K562 (cell line): Measurements from ENCODE around the gene TIGD4. TPM values are rescaled to one million over a fixed set of nuclear protein-coding genes. Genes with fewer than 3 reads are reported as not detected.

ENCODE experiments used
- ATAC-seq: fragments of 200-7000 bp; cut with Tn5 transposase; 3 replicates; pipeline ENCODE4 v1.9.1; 2020; ENCODE audit warnings: moderate library complexity
- BruUV-seq: library from RNA; stranded (reverse); fragments of 400-500 nt; replicated peaks from 2 replicates; lab custom pipeline; 2021; lab: Mats Ljungman, UMichigan
- CTCF ChIA-PET: fragments of 300-600 bp; formaldehyde crosslinking; extraction: SDS; loops from one replicate; lab custom pipeline; 2021; ENCODE audit warnings: low intra/inter-chr PET ratio; lab: Yijun Ruan, JAX
- POLR2A ChIA-PET: fragments of 300-600, 350-650 bp; sonication (Branson Sonifier 250); formaldehyde crosslinking; extraction: SDS; loops from one replicate; lab custom pipeline; 2021; ENCODE audit warnings: antibody characterized with exemption, inconsistent platforms; lab: Yijun Ruan, JAX
- DNase-seq, 4 experiments: peaks; one replicate each; pipeline versions ENCODE4 v3.0.0 to v3.0.0-alpha.2; 2011 to 2018; ENCODE audit warnings: low spot score in 3 of 4, mixed read lengths in 3 of 4; ENCODE audit errors: extremely low read depth in 1 of 4
- FAIRE-seq: peaks from 2 replicates; lab custom pipeline; 2011; peaks lifted over from hg19 to GRCh38; lab: Jason Lieb, UNC
- H2AFZ ChIP-seq: 2 replicates; pipeline ENCODE4 v1.6.0; 2011; ENCODE audit warnings: low read depth, low read length, control low read depth, inconsistent platforms
- H3K27ac ChIP-seq: fragments of 200-600 bp; 3 replicates; pipeline ENCODE4 v1.8.0; 2011; ENCODE audit warnings: low read depth, mild to moderate bottlenecking, control low read depth, inconsistent platforms, low read length, moderate library complexity, mixed read lengths; ENCODE audit errors: extremely low read depth
- H3K27me3 ChIP-seq, 2 experiments: fragments of 300-600 bp in 1 of 2; 2 replicates in 1 of 2; 3 replicates in 1 of 2; pipeline versions ENCODE4 v1.6.0 to v1.8.0; 2011; ENCODE audit warnings: inconsistent platforms in 2 of 2, low read length in 2 of 2, mild to moderate bottlenecking in 1 of 2, mixed read lengths in 1 of 2, moderate library complexity in 1 of 2; ENCODE audit not compliant: control insufficient read depth in 2 of 2, insufficient read depth in 2 of 2
- H3K36me3 ChIP-seq: fragments of 300-600 bp; 3 replicates; pipeline ENCODE4 v1.8.0; 2011; ENCODE audit warnings: mild to moderate bottlenecking, low read length, inconsistent platforms; ENCODE audit not compliant: control insufficient read depth, insufficient read depth
- H3K4me1 ChIP-seq, 2 experiments: fragments of 200-600 bp in 1 of 2; replicated peaks in 1 of 2; 2 replicates in 1 of 2; 3 replicates in 1 of 2; pipeline versions ENCODE4 v1.5.1 to v1.8.0; 2011; ENCODE audit warnings: inconsistent platforms in 2 of 2, low read length in 2 of 2, mild to moderate bottlenecking in 1 of 2, mixed read lengths in 1 of 2, moderate library complexity in 1 of 2; ENCODE audit not compliant: control insufficient read depth in 2 of 2, insufficient read depth in 2 of 2
- H3K4me2 ChIP-seq: 2 replicates; pipeline ENCODE4 v1.6.1; 2011; ENCODE audit warnings: low read length, control low read depth, inconsistent platforms, mixed read lengths; ENCODE audit not compliant: insufficient read depth
- H3K4me3 ChIP-seq: fragments of 200-600 bp; sonication (generic), shearing (Covaris generic); 2 replicates; pipeline ENCODE4 v1.5.1; 2016; ENCODE audit warnings: control low read depth, inconsistent platforms
- H3K79me2 ChIP-seq: fragments of 200-600 bp; 3 replicates; pipeline ENCODE4 v1.8.0; 2011; ENCODE audit warnings: low read length, inconsistent platforms; ENCODE audit not compliant: control insufficient read depth, insufficient read depth
- H3K9ac ChIP-seq, 2 experiments: 2 replicates each; pipeline versions ENCODE4 v1.6.0 to v1.6.1; 2011; ENCODE audit warnings: low read depth in 2 of 2, low read length in 2 of 2, control low read depth in 1 of 2, inconsistent platforms in 1 of 2, mild to moderate bottlenecking in 1 of 2, mixed read lengths in 1 of 2; ENCODE audit not compliant: insufficient read depth in 1 of 2
- H3K9me1 ChIP-seq: one replicate; pipeline ENCODE4 v1.6.0; 2011; ENCODE audit warnings: inconsistent platforms, mild to moderate bottlenecking, low read length, moderate library complexity; ENCODE audit not compliant: control insufficient read depth, insufficient read depth
- H3K9me3 ChIP-seq: replicated peaks from 2 replicates; pipeline ENCODE4 v1.5.1; 2011; ENCODE audit warnings: low read depth, low read length, inconsistent platforms; ENCODE audit not compliant: control insufficient read depth, insufficient read depth
- H4K20me1 ChIP-seq: replicated peaks from 2 replicates; pipeline ENCODE4 v1.6.1; 2011; ENCODE audit warnings: low read length, inconsistent platforms, mixed read lengths; ENCODE audit not compliant: control insufficient read depth, insufficient read depth
- CEBPG ChIP-seq, 3 experiments: fragments of 200-800 bp in 1 of 3; sonication (Bioruptor generic) in 1 of 3; sonication (generic) in 1 of 3; formaldehyde crosslinking in 1 of 3; IDR thresholded peaks in 2 of 3; conservative IDR thresholded peaks in 1 of 3; 2 replicates each; pipeline versions ENCODE4 v1.6.1 to v1.8.0; 2016 to 2022; ENCODE audit warnings: missing compliant biosample characterization in 2 of 3, missing genetic modification characterization in 2 of 3, mild to moderate bottlenecking in 1 of 3, missing genetic modification reagents in 1 of 3
- KLF6 ChIP-seq: fragments of 250-450 bp; sonication (Bioruptor Pico); IDR thresholded peaks from 2 replicates; pipeline ENCODE4 v1.4.0; 2020; ENCODE audit warnings: mild to moderate bottlenecking, moderate library complexity, borderline replicate concordance
- ZFP36 ChIP-seq: fragments of 150-350 bp; IDR thresholded peaks from 2 replicates; pipeline ENCODE4 v1.6.1; 2018; ENCODE audit warnings: low read length, low read depth; ENCODE audit not compliant: partially characterized antibody
- ZNF121 ChIP-seq: sonication (generic); formaldehyde crosslinking; conservative IDR thresholded peaks from 2 replicates; pipeline ENCODE4 v1.8.0; 2022; ENCODE audit warnings: missing genetic modification reagents
- WGBS: fragments of 100-300 bp; shearing (Covaris generic); methylation state at CpG from one replicate; pipeline ENCODE4 v1.1.6; 2016; ENCODE audit warnings: low coverage, mixed read lengths; ENCODE audit not compliant: insufficient coverage; ENCODE audit errors: missing lambda C conversion rate; 5-methylcytosine and 5-hydroxymethylcytosine counted together
- in situ Hi-C: fragments of 300-500 bp; cut with MboI; formaldehyde crosslinking; loops from 4 replicates; pipeline ENCODE4 v1.15.0; 2018; ENCODE audit warnings: inconsistent platforms, mixed read lengths
- intact Hi-C: fragments of 100-400 bp; cut with micrococcal nuclease; formaldehyde crosslinking; loops from 2 replicates; pipeline ENCODE4 v1.14.2; 2022
- polyA plus RNA-seq, 8 experiments: library from polyadenylated mRNA; depleted of rRNA in 4 of 8; stranded (reverse) in 5 of 8; unstranded in 3 of 8; fragments of >200 nt; fragmentation: Nextera tagmentation in 2 of 8; fragmentation: Illumina TruSeq in 1 of 8; extraction: Ambion mirVana in 2 of 8; extraction: Trizol in 1 of 8; gene quantifications; 2 replicates each; pipeline versions ENCODE4 v1.2.1 to v1.2.3, GENCODE V29; 2011 to 2014; ENCODE audit warnings: inconsistent platforms in 1 of 8, missing spikeins in 1 of 8
- total RNA-seq, 7 experiments: library from RNA; depleted of rRNA in 6 of 7; stranded (reverse); fragments of >200 nt in 6 of 7; fragmentation: Illumina TruSeq in 2 of 7; extraction: Trizol in 2 of 7; gene quantifications; 2 replicates each; pipeline versions ENCODE4 v1.2.1 to v1.2.3, GENCODE V29; 2011 to 2021; ENCODE audit warnings: low replicate concordance in 1 of 7
- TF ChIP-seq, protein P1 (sequence below): fragments of 250-450 bp; sonication (Bioruptor Pico); IDR thresholded peaks from 2 replicates; pipeline ENCODE4 v1.8.0; 2022; ENCODE audit warnings: inconsistent platforms

TIGD4 gene
- total and polyA plus RNA-seq, 9 of the 15 experiments (the other 6 are each of a cell fraction or from before 2014, with no cell fraction given): 0.07 to 0.28 (median 0.18) TPM

DNA sequence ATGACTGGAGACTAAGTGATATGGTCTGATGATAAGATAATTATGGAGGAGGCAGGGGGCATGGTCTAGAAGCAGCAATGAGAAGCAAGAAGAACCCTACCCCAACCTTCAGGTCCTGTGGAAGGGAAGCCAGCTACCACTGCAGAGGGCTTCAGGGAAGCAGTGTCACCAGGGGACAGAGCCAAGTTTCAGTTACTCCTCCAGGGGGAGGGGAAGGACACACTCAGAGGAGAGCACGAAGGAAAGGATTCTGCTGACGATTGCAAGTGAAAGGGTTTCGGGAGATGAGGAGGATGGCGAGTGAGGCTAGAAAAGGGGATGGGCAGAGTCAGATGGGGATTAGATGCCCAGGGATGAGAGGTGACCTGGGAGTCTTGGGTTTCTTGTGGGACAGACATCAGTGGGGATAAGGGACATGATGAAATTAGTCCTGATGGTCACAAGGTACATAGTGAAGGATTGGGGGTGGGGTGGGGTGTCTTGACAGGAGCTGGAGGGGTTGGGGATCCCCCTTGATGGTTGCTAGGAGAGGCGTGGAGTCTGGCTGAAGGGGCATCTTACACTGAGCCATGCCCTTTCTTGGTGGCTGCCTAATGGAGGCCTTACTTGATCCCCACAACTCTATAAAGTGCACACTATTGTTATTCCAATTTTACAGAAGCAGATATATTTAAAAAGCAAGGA lies 45.4 kb downstream of the TIGD4 start:
- DNase-seq (no peak), FAIRE-seq (no peak), ATAC-seq (no peak)
- 3% methylated on average over 5 of the region's 5 CpGs for WGBS
- CTCF ChIA-PET: interaction anchor here (1.2 kb wide), 1 partner anchor 326 kb away, joined by 3 read pairs; no protein-coding TSS in a partner anchor
- Histone ChIP-seq H3K9me3 (no peaks in the 10 kb centered on the region), H2AFZ (no peak overlapping the region), H3K4me1 (no peaks in the 10 kb centered on the region), H3K27ac (no peak overlapping the region), H3K36me3 (no peaks in the 10 kb centered on the region), H3K4me3 (no peak overlapping the region), H3K79me2 (no peaks in the 10 kb centered on the region), H3K9me1 (no peaks in the 10 kb centered on the region), H3K9ac (no peak overlapping the region), H3K27me3 (peaks cover 5 to 9% of the 10 kb centered on the region in 2 experiments; a peak in 3 of 5 replicates), H4K20me1 (no peaks in the 10 kb centered on the region), H3K4me2 (no peak overlapping the region)
- in situ Hi-C loops: no loop called here
- no TSS peak for BruUV-seq
- intact Hi-C loops: no loop called here
- POLR2A ChIA-PET: interaction anchor here (0.6 kb wide), 2 partner anchors 15 to 32 kb away, joined by 3 to 4 read pairs; no protein-coding TSS in a partner anchor
- TF ChIP-seq KLF6 (CRISPR knock-in tag): no peak
- peak; percentile 56 for TF ChIP-seq ZFP36
- TF ChIP-seq ZNF121 (CRISPR knock-in tag): no peak

DNA sequence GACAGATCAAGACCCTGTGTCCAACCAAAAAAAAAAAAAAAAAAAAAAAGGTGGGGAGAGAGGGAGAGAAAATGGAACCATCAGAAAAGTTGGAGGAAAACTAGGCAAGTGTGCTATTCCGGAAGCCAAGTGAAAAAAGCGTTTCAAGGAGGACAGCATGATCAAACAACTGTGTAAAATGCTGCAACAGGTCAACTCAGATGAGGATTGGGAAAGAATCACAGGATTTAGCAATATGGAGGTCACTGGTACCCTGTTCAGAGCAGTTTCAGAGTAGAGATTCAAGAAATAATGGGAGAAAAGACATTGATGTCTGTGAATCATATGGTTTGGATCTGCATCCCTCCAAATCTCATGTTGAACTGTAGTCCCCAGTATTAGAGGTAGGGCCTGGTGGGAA lies 47.5 kb downstream of the TIGD4 start:
- Histone ChIP-seq H3K4me2 (no peak overlapping the region), H2AFZ (no peak overlapping the region), H3K9ac (no peak overlapping the region), H3K27ac (no peak overlapping the region), H4K20me1 (no peaks in the 10 kb centered on the region), H3K9me1 (no peaks in the 10 kb centered on the region), H3K9me3 (no peaks in the 10 kb centered on the region), H3K79me2 (no peaks in the 10 kb centered on the region), H3K4me3 (no peak overlapping the region), H3K36me3 (no peaks in the 10 kb centered on the region), H3K27me3 (peaks cover 3 to 8% of the 10 kb centered on the region in 2 experiments; a peak in 4 of 5 replicates), H3K4me1 (no peaks in the 10 kb centered on the region)
- 5% methylated on average over 2 of the region's 2 CpGs for WGBS
- POLR2A ChIA-PET: no interaction called here
- TF ChIP-seq, protein P1, sequence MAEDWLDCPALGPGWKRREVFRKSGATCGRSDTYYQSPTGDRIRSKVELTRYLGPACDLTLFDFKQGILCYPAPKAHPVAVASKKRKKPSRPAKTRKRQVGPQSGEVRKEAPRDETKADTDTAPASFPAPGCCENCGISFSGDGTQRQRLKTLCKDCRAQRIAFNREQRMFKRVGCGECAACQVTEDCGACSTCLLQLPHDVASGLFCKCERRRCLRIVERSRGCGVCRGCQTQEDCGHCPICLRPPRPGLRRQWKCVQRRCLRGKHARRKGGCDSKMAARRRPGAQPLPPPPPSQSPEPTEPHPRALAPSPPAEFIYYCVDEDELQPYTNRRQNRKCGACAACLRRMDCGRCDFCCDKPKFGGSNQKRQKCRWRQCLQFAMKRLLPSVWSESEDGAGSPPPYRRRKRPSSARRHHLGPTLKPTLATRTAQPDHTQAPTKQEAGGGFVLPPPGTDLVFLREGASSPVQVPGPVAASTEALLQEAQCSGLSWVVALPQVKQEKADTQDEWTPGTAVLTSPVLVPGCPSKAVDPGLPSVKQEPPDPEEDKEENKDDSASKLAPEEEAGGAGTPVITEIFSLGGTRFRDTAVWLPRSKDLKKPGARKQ: no peak
- TF ChIP-seq CEBPG (CRISPR knock-in tag; IDR thresholded peaks at IDR 0.05) (no peak), CEBPG (tag; conservative IDR thresholded peaks at IDR 0.05 in 1 of 2, IDR thresholded peaks at IDR 0.05 in 1 of 2) (0 out of 4 replicates have a peak, but pooled peaks of 1 of the 2 experiments have one; percentile 22)
- DNase-seq (no peak), FAIRE-seq (no peak), ATAC-seq (no peak)
- intact Hi-C loops (no loop called here), in situ Hi-C loops (no loop called here)
- CTCF ChIA-PET: no interaction called here
- no TSS peak for BruUV-seq
